Activated naive CD8-positive, alpha-beta T cell treated with anti-CD3 and anti-CD28 coated beads, Interleukin-2, amount 50 U/mL, for 24 hours (primary cell): ENCODE results near the gene TIMM8B.
A peak's percentile ranks its signal among the peaks of the same experiment; 100 is the strongest.
"Not testable (repeated sequence)": the region's sequence is repeated elsewhere in the genome, so short reads cannot be mapped to it uniquely, and the experiment has no call there.

ENCODE experiments used
- ATAC-seq: fragments of 150-1000 bp; cut with Tn5 transposase; one replicate; pipeline ENCODE4 v1.10.0; 2021
- DNase-seq: peaks from one replicate; pipeline ENCODE4 v3.0.0; 2021
- H3K27ac Mint-ChIP-seq: one replicate; pipeline ENCODE4 v1.8.0; 2021; ENCODE audit warnings: mild to moderate bottlenecking, mixed read lengths
- H3K27me3 Mint-ChIP-seq: one replicate; pipeline ENCODE4 v1.8.0; 2021; ENCODE audit warnings: mixed read lengths
- H3K36me3 Mint-ChIP-seq: one replicate; pipeline ENCODE4 v1.8.0; 2021; ENCODE audit warnings: low read depth, mixed read lengths
- H3K4me1 Mint-ChIP-seq: one replicate; pipeline ENCODE4 v1.8.0; 2021; ENCODE audit warnings: mixed read lengths
- H3K4me3 Mint-ChIP-seq: one replicate; pipeline ENCODE4 v1.8.0; 2021; ENCODE audit warnings: mild to moderate bottlenecking, moderate library complexity, mixed read lengths
- H3K9me3 Mint-ChIP-seq: one replicate; pipeline ENCODE4 v1.8.0; 2021; ENCODE audit warnings: mixed read lengths

Gene TIMM8B

DNA sequence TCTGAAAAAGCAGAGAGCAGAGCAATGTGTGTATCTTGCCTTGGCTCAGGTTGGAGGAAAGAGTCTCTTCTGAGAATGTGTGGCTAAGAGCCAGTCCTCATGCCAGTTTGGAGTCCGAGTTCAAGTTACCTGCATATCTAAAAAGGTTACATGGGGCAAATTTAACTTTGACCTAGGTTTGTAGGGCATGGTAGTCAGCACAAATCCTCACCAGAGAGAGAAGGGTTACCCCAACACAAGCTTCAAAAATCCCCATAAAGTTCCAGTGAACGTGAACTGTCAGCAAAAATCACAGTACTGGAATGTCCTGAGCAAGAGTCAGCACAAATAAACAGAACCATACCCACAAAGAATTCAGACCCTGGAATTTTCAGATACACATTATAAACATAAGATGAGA lies 13.9 kb upstream of the TIMM8B start:
- ATAC-seq: no peak
- no peaks in the 10 kb centered on the region for H3K9me3 Mint-ChIP-seq
- H3K36me3 Mint-ChIP-seq: peaks cover 7% of the 10 kb centered on the region
- DNase-seq: no peak
- no peak overlapping the region for H3K4me3 Mint-ChIP-seq
- H3K4me1 Mint-ChIP-seq: no peaks in the 10 kb centered on the region
- no peak overlapping the region for H3K27ac Mint-ChIP-seq
- no peaks in the 10 kb centered on the region for H3K27me3 Mint-ChIP-seq

DNA sequence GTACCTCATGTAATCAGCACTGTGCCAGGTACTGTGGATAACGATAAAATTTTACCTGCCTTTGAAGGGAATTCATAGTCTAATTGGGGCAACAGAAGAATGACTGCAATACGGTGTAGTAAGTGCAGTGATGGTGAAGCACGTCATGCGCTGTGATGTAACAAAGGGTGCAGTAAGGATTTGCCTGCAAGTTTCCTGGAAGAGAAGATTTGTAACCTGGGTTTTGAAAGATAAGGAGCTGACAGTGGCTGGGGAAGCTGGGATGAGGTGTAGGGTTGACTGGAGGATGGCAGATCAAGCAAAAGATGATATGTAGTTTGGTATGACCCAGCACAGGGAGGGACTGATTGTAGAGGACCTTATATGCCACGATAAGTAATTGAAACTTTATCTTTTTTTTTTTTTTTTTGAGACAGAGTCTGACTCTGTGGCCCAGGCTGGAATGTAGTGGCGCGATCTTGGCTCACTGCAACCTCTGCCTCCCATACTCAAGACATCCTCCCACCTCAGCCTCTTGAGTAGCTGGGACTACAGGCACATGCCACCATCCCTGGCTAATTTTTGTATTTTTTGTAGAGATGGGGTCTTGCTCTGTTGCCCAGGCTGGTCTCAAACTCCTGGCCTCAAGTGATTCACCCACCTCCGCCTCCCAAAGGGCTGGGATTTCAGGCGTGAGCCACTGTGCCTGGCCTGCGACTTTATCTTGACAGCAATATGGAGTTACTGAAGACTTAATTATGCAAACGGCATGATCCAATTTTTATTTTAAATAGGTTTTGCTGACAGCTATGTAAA lies 11.4 kb upstream of the TIMM8B start:
- ATAC-seq (no peak), DNase-seq (no peak)
- Mint-ChIP-seq H3K36me3 (peaks cover 10% of the 10 kb centered on the region), H3K4me3 (no peak overlapping the region), H3K27me3 (no peaks in the 10 kb centered on the region), H3K4me1 (no peaks in the 10 kb centered on the region), H3K27ac (no peak overlapping the region), H3K9me3 (no peaks in the 10 kb centered on the region)

GRCh38 chr11:112096194-112096593 lies 9.6 kb upstream of the TIMM8B start:
- Mint-ChIP-seq H3K4me3 (no peak overlapping the region), H3K4me1 (no peaks in the 10 kb centered on the region), H3K27me3 (no peaks in the 10 kb centered on the region), H3K36me3 (peaks cover 24% of the 10 kb centered on the region), H3K9me3 (no peaks in the 10 kb centered on the region), H3K27ac (no peak overlapping the region)
- ATAC-seq (no peak), DNase-seq (no peak)

- not testable (repeated sequence) for H3K27me3 Mint-ChIP-seq, DNase-seq, H3K9me3 Mint-ChIP-seq, H3K4me1 Mint-ChIP-seq, ATAC-seq, H3K4me3 Mint-ChIP-seq, H3K27ac Mint-ChIP-seq
- H3K36me3 Mint-ChIP-seq: peaks cover 30% of the 10 kb centered on the region
These were observed 8.7 kb upstream of the TIMM8B start for GRCh38 chr11:112095302-112095701.

DNA sequence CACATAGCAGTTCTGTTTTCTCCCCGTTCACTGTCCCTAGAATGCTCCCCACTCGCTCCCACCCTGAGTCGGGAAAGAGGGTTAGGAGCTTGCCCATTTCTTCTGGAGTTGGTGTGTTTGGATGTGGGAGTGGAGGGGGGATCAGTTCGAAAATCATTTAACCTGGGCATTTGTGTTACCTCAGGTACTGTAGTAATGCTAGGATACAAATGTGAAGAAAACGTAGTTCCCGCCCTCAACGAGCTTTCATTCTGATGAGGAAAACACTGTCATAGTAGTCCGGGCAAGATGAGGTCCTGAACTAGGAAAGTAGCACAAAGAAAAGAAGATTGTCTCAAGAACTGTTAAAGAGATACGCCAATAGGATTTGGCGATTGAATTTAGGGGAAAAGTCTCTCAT lies 656 bp upstream of the TIMM8B start:
- ATAC-seq (no peak), DNase-seq (no peak)
- Mint-ChIP-seq H3K4me1 (peaks cover 57% of the 10 kb centered on the region), H3K27ac (peak overlapping the region; percentile 98), H3K4me3 (peak overlapping the region; percentile 100), H3K9me3 (no peaks in the 10 kb centered on the region), H3K27me3 (peaks cover 3% of the 10 kb centered on the region), H3K36me3 (peaks cover 79% of the 10 kb centered on the region)

DNA sequence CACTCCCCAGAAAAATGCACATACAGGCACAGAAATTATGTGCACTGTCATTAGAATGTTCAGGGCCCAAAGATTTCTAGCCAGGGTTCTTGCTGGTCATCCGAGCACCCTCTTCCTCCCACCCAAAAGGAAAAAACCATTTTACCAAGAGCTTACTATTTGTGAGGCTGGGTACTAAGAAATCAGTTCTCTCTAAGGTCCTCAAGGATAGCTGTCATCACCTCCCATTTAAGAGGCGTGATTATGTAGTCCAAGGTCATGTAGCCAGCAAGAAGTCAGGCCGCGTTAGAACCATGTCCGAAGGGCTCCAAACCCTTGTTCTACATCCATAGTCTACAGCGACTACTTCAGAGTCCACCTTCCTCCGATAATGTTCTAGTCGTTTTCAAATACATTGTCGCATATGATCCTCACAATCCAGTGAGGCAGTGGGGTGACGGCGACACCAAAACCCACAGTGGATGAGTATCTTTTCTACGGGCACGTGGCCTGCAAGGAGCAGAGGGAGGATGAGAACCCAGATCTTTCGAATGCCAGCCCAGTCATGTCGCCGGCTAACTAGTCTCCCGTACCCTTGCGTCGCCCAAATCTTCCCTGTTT lies 634 bp downstream of the TIMM8B start:
- DNase-seq: peak; percentile 47
- H3K4me3 Mint-ChIP-seq: peak overlapping the region; percentile 100
- H3K9me3 Mint-ChIP-seq: no peaks in the 10 kb centered on the region
- peak overlapping the region; percentile 98 for H3K27ac Mint-ChIP-seq
- H3K36me3 Mint-ChIP-seq: peaks cover 75% of the 10 kb centered on the region
- ATAC-seq: peak; percentile 47
- peaks cover 61% of the 10 kb centered on the region for H3K4me1 Mint-ChIP-seq
- peaks cover 3% of the 10 kb centered on the region for H3K27me3 Mint-ChIP-seq

DNA sequence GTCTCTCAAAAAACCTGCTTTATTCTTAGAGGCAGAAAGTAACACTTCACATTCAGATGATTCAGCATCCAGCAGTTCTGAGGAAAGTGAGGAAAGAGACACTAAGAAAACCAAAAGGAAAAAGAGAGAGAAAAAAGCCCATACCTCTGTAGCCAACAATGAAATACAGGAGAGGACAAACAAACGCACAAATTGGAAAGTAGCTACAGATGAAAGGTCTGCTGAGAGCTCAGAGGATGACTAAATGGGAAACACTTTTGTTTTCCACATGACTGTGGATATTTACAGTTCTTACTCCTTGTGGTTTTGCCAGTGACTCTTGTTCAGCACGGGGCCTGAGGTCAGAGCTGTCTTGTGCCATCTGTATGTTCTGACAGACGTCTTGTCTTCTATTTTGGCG lies 3.8 kb downstream of the TIMM8B start:
- ATAC-seq (peak; percentile 57), DNase-seq (no peak)
- Mint-ChIP-seq H3K9me3 (no peaks in the 10 kb centered on the region), H3K36me3 (peaks cover 69% of the 10 kb centered on the region), H3K4me3 (no peak overlapping the region), H3K27me3 (peaks cover 3% of the 10 kb centered on the region), H3K27ac (peak overlapping the region; percentile 68), H3K4me1 (peaks cover 42% of the 10 kb centered on the region)

GRCh38 chr11:112073941-112074811 lies 12.4 kb downstream of the TIMM8B start, which contains the start of the genes NKAPD1 and PIH1D2:
TSS of gene NKAPD1 (plus strand) at chr11:112074299. CDS start at chr11:112075575, 1,276 bp downstream.
TSS of gene PIH1D2 (minus strand) at chr11:112074017. CDS start at chr11:112073174, 843 bp downstream.
- H3K9me3 Mint-ChIP-seq: no peaks in the 10 kb centered on the region
- ATAC-seq: peak; percentile 92
- H3K27ac Mint-ChIP-seq: peak within 1 kb of the TSS; percentile 98
- H3K27me3 Mint-ChIP-seq: peaks cover 4% of the 10 kb centered on the region
- peaks cover 23% of the 10 kb centered on the region for H3K36me3 Mint-ChIP-seq
- peak; percentile 78 for DNase-seq
- peak within 1 kb of the TSS; percentile 94 for H3K4me3 Mint-ChIP-seq
- H3K4me1 Mint-ChIP-seq: peaks cover 31% of the 10 kb centered on the region

DNA sequence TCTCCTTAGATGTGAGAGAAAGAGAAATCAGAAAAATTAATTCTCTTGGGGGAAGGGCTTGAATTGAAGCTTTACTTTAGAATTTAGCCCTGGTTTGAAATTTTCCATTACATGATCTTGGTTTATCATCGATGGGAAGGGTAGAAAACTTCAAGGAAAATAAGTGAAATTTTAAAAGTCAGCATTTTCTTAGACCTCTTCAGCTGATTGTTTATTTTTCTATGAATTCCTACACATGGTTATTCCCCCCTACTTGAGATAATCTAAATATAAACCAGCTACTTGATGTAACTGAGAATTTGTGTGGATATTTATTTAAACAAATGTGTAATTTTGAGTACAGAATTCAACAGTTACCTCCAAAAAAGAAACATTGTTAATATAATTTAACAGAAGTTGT lies 23.6 kb downstream of the TIMM8B start:
- H3K36me3 Mint-ChIP-seq: peaks cover 19% of the 10 kb centered on the region
- ATAC-seq: no peak

DNA sequence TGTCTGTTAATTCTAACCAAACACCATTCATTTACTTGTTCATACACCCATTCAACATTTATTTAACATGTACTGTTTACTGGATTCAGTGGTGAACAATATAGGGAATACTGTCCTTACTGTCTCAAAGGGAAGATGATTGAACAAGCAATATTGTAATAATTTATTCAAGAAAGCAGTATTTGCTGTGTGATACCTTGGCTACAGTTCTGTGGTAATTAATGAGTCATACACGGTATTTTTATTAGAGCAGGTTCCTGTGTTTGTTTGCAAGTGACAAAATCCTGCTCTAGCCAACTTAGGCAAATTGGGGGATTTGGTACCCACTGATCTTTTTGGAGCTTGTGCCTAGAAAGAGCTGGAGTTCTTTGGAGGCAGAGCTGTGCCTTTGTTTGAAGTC lies 28.5 kb downstream of the TIMM8B start:
- no peaks in the 10 kb centered on the region for H3K27me3 Mint-ChIP-seq
- no peak overlapping the region for H3K4me3 Mint-ChIP-seq
- peaks cover 17% of the 10 kb centered on the region for H3K4me1 Mint-ChIP-seq
- H3K27ac Mint-ChIP-seq: no peak overlapping the region
- ATAC-seq (no peak), DNase-seq (no peak)
- no peaks in the 10 kb centered on the region for H3K9me3 Mint-ChIP-seq
- peaks cover 45% of the 10 kb centered on the region for H3K36me3 Mint-ChIP-seq

More for the DNA sequence above, 23.6 kb downstream of the TIMM8B start:
- H3K4me3 Mint-ChIP-seq: no peak overlapping the region
- no peak for DNase-seq
- H3K27me3 Mint-ChIP-seq: no peaks in the 10 kb centered on the region
- no peaks in the 10 kb centered on the region for H3K4me1 Mint-ChIP-seq
- H3K27ac Mint-ChIP-seq: no peak overlapping the region
- no peaks in the 10 kb centered on the region for H3K9me3 Mint-ChIP-seq

DNA sequence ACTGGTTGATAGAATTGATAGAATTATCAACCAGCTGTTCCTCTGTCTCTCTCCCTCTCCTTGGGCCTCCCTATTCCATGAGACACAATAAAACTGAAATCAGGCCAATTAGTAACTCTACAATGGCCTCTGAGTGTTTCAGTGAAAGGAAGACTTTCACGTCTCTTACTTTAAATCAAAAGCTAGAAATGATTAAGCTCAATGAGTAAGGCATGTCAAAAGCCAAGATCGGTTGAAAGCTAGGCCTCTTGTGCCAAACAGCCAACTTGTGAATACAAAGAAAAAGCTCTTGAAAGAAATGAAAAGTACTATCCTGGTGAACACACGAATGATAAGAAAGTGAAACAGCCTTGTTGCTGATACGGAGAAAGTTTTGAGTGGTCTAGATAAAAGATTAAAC lies 29.4 kb downstream of the TIMM8B start:
- H3K27ac Mint-ChIP-seq: peak overlapping the region; percentile 30
- no peak overlapping the region for H3K4me3 Mint-ChIP-seq
- peaks cover 17% of the 10 kb centered on the region for H3K4me1 Mint-ChIP-seq
- ATAC-seq (peak; percentile 61), DNase-seq (no peak)
- no peaks in the 10 kb centered on the region for H3K9me3 Mint-ChIP-seq
- no peaks in the 10 kb centered on the region for H3K27me3 Mint-ChIP-seq
- peaks cover 46% of the 10 kb centered on the region for H3K36me3 Mint-ChIP-seq

DNA sequence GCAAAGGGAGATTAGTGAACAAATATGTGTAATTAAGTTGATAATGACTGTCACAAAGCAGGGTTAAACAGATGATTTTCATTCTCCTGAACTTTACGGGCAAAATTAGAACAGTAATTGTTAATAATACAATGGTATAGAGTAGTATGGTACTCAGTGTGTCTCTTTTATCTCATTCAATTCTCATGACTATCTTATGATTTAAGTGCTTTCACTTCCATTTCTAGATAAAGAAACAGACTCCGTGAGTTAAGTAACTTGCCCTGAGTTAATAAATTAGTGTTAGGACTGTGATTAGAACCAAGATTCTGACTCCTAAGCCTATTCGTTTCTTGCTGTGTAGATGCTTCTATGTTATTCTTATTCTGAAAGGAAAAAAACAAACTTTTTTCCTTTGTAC lies 34.8 kb downstream of the TIMM8B start:
- no peaks in the 10 kb centered on the region for H3K27me3 Mint-ChIP-seq
- H3K36me3 Mint-ChIP-seq: peaks cover 66% of the 10 kb centered on the region
- peaks cover 30% of the 10 kb centered on the region for H3K4me1 Mint-ChIP-seq
- DNase-seq (no peak), ATAC-seq (no peak)
- no peak overlapping the region for H3K4me3 Mint-ChIP-seq
- H3K27ac Mint-ChIP-seq: no peak overlapping the region
- H3K9me3 Mint-ChIP-seq: no peaks in the 10 kb centered on the region

DNA sequence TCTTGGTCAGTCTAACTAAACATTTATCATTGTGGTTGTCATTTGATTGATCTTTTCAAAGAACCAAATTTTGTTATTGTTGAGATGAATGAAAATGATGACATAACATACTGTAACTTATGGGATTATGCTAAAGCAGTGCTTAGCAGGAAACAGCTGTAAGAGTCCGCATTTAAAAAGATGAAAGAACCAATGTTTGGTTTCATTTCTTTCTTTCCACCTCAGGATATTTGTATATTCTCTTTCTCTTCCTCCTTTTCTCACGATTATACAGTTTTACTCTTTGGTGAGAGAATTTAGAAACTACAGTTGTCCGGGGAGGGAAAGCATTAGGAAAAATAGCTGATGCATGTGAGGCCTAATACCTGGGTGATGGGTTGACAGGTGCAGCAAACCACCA lies 35.8 kb downstream of the TIMM8B start:
- DNase-seq: no peak
- H3K4me3 Mint-ChIP-seq: no peak overlapping the region
- H3K36me3 Mint-ChIP-seq: peaks cover 67% of the 10 kb centered on the region
- peaks cover 22% of the 10 kb centered on the region for H3K4me1 Mint-ChIP-seq
- H3K27ac Mint-ChIP-seq: no peak overlapping the region
- H3K27me3 Mint-ChIP-seq: no peaks in the 10 kb centered on the region
- no peaks in the 10 kb centered on the region for H3K9me3 Mint-ChIP-seq
- ATAC-seq: no peak

DNA sequence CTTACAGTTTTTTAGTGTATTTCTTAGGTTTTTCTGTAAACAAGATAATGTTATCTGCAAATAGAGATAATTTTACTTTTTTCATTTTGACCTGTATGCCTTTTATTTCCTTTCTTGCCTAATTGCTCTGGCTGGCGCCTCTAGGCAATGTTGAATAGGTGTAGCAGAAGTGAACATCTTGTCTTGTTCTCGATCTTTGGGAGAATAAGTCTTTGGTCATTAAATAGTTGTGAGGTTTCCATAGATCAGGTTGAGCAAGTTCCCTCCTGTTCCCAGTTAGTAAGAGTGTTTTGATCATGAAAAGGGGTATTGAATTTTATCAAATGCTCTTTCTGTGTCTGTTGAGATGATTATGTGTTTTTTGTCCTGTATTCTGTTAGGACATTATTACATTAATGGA lies 36.8 kb downstream of the TIMM8B start:
- Mint-ChIP-seq H3K36me3 (peaks cover 71% of the 10 kb centered on the region), H3K4me3 (no peak overlapping the region), H3K27ac (no peak overlapping the region), H3K27me3 (no peaks in the 10 kb centered on the region), H3K9me3 (no peaks in the 10 kb centered on the region), H3K4me1 (peaks cover 22% of the 10 kb centered on the region)
- no peak for DNase-seq
- no peak for ATAC-seq
